H54 (cell line): Measurements from ENCODE around the gene RYK.
"Not testable (repeated sequence)": the region's sequence is repeated elsewhere in the genome, so short reads cannot be mapped to it uniquely, and the experiment has no call there.

Experiments used
- DNase-seq: peaks from one replicate; pipeline ENCODE4 v3.0.0; 2011; ENCODE audit warnings: low spot score, mixed read lengths; ENCODE audit not compliant: insufficient read length
- FAIRE-seq: peaks from 3 replicates; lab custom pipeline; 2011; peaks lifted over from hg19 to GRCh38; lab: Jason Lieb, UNC
- POLR2A ChIP-seq: IDR thresholded peaks from 2 replicates; pipeline ENCODE4 v1.6.1; 2011; ENCODE audit warnings: low read depth, mild to moderate bottlenecking, low read length

Gene RYK

GRCh38 chr3:134244921-134245320, 5.7 kb downstream of the RYK start:
- DNase-seq, result no peak
- TF ChIP-seq POLR2A, result no peak
- FAIRE-seq, result no peak

GRCh38 chr3:134242649-134243617, 7.7 kb downstream of the RYK start:
- peak; percentile 96 for FAIRE-seq
- TF ChIP-seq POLR2A, result no peak
- peak; percentile 40 for DNase-seq

- no peak for TF ChIP-seq POLR2A
- FAIRE-seq (no peak), DNase-seq (no peak)
Measured at GRCh38 chr3:134239538-134239937, 11.1 kb downstream of the RYK start.

GRCh38 chr3:134237454-134238145, 13.1 kb downstream of the RYK start:
- no peak for FAIRE-seq
- no peak for TF ChIP-seq POLR2A
- DNase-seq, result no peak

GRCh38 chr3:134236505-134237170, 14.0 kb downstream of the RYK start:
- FAIRE-seq (peak; percentile 79), DNase-seq (no peak)
- TF ChIP-seq POLR2A, result no peak

DNA sequence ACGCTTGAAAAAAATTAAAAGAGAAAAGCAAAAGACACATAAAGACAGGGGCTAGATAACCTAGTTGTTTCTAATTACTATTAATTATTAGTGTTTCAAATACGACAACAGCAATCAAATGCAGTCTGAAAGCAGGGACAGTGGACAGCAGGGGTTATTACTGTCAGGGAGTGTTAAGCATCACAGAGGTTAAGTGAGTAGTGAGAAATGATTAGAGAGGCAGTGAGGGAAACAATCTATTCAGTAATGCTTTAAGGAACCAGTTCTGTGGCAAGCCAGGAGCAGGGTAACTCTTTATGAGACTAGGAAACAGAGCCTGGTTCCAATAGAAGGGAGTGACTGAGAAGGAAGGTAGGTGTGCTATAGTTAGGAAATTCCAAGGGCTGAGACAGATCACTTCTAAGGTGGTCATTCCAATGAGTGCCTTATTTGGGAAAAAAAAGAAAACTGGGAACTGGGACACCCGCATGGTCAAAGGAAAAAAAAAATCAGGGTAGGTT, 15.0 kb downstream of the RYK start:
- DNase-seq (no peak), FAIRE-seq (no peak)
- no peak for TF ChIP-seq POLR2A

DNA sequence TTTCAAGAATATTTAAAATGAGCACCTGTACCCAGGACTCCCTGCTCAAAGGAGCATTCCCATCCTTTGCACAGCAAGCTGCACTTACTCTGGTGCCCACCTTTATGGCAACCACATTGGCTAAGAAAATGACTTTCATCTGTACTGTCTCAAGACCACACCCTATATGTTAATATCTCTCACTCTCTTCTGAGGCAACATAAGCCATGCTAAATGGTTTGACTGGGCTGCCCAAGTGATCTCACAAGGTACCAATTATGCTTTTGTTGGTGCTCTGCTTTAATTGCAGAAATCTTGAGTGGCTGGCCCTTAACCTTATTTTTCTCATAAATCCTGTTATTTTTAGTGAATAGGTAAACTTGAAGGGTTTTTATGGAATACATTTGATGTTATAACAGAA, 17.7 kb downstream of the RYK start:
- DNase-seq, result no peak
- TF ChIP-seq POLR2A, result no peak
- FAIRE-seq, result peak; percentile 38

DNA sequence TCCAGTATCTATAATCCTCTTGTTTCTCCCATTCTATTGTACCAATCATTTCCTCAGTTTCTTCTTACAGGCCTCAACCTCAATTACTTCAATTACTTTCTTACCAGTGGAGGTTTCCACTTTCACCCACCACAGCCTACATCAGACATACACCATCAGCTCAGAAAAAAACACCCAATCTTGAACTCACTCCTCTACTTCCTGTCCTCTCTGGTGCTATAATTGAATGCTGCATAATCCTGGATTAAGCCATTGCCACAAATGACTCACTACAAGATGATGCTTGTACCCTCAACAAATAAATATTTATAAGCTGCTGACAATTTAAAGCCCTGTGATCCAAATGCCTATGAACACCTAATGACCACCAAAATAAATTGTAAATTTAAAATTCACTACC, 18.5 kb downstream of the RYK start:
- TF ChIP-seq POLR2A, result no peak
- peak; percentile 75 for FAIRE-seq
- DNase-seq, result no peak

- FAIRE-seq (peak; percentile 27), DNase-seq (no peak)
- TF ChIP-seq POLR2A, result no peak
Measured at GRCh38 chr3:134231131-134231530, 19.5 kb downstream of the RYK start.

DNA sequence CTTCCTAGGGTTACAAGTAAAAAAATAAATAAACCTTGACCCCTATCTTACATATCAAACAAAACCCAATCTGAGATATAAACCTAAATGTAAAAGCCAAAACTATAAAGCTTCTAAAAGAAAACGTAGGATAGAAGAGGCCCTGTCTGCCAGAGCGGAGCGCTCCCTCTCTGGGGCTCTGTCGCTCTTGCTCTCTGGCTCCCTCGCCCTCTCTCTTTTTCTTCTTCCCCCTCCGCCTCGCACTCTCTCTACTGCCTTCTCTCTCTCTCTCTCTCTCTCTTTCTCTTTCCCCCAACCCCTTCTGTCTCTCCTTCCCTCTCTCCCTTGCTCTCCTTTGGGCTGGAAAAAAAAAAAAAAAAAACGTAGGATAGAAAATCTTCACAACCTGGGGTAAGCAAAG, 21.6 kb downstream of the RYK start:
- no peak for TF ChIP-seq POLR2A
- FAIRE-seq, result no peak
- DNase-seq, result no peak

DNA sequence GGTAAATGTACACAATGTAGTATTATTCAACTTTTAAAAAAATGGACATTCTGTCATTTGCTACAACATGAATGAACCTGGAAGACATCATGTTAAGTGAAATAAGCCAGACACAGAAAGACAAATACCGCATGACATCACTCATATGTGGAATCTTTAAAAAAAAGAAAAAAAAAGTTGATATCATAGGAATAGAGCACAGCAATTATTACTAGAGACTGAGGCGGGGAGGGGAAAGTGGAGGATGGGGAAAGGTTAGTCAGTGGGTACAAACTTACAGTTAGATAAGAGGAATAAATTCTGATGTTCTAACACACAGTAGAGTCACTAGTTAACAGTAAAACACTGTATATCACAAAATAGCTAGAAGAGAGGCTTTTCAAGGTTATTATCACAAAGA, 22.2 kb downstream of the RYK start:
- DNase-seq (no peak), FAIRE-seq (no peak)
- no peak for TF ChIP-seq POLR2A

- TF ChIP-seq POLR2A, result no peak
- DNase-seq (no peak), FAIRE-seq (no peak)
Measured at GRCh38 chr3:134228035-134228434, 22.6 kb downstream of the RYK start.

GRCh38 chr3:134224796-134225156, 25.9 kb downstream of the RYK start:
- not testable (repeated sequence) for FAIRE-seq, DNase-seq

DNA sequence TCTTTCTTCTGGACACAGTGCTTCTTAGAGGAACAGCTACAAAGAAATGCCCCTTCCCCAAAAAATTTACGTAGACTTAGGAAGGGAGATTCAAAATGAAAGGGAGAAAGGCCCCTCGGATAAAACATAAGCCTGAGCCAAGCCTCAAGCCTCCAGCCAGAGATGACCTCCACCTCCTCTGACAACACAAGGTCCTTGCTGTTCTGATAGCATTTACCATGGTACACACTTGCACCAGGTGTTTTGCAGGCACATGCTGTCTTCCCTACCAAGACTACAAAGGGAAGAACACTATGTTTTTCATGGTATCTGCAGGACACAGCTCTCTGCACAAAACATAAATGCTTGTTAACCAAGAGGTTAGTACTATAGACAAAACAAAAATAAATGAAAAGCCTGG, 27.8 kb downstream of the RYK start:
- FAIRE-seq (no peak), DNase-seq (no peak)
- TF ChIP-seq POLR2A, result no peak
